NOMO-1 (cell line): Measurements from ENCODE around the gene DHX30.

Experiments
- DNase-seq, 2 experiments: peaks; one replicate each; lab custom pipeline; 2025; ENCODE audit not compliant: unreplicated experiment in 2 of 2; lab: John Stamatoyannopoulos, UW

Gene DHX30

GRCh38 chr3:47852604-47853602 is 50.0 kb downstream of the DHX30 start:
- DNase-seq, result no peak

GRCh38 chr3:47854267-47854666 is 51.3 kb downstream of the DHX30 start:
- DNase-seq, result no peak

GRCh38 chr3:47854720-47855455 is 52.0 kb downstream of the DHX30 start:
- DNase-seq, result no peak

- no peak for DNase-seq
These were observed 52.8 kb downstream of the DHX30 start for GRCh38 chr3:47855461-47856383.

GRCh38 chr3:47856669-47857068 is 53.7 kb downstream of the DHX30 start:
- DNase-seq, result no peak

- no peak for DNase-seq
These were observed 54.2 kb downstream of the DHX30 start for GRCh38 chr3:47857151-47857550.

GRCh38 chr3:47859956-47860605 is 57.1 kb downstream of the DHX30 start:
- DNase-seq, result no peak

GRCh38 chr3:47863391-47864128 is 60.6 kb downstream of the DHX30 start:
- no peak for DNase-seq

GRCh38 chr3:47865192-47865591 is 62.3 kb downstream of the DHX30 start:
- no peak for DNase-seq

- DNase-seq, result no peak
These were observed 64.6 kb downstream of the DHX30 start for GRCh38 chr3:47867451-47868044.

GRCh38 chr3:47868306-47868705 is 65.4 kb downstream of the DHX30 start:
- DNase-seq, result no peak

GRCh38 chr3:47870156-47870555 is 67.2 kb downstream of the DHX30 start:
- no peak for DNase-seq

GRCh38 chr3:47870702-47871260 is 67.8 kb downstream of the DHX30 start:
- no peak for DNase-seq

- DNase-seq, result no peak
These were observed 68.5 kb downstream of the DHX30 start for GRCh38 chr3:47871389-47871788.

- DNase-seq, result no peak
These were observed 70.0 kb downstream of the DHX30 start for GRCh38 chr3:47872916-47873315.

- no peak for DNase-seq
These were observed 71.5 kb downstream of the DHX30 start for GRCh38 chr3:47874438-47874837.

GRCh38 chr3:47874913-47875312 is 72.0 kb downstream of the DHX30 start:
- no peak for DNase-seq

- no peak for DNase-seq
These were observed 74.4 kb downstream of the DHX30 start for GRCh38 chr3:47877290-47877689.

GRCh38 chr3:47877719-47878118 is 74.8 kb downstream of the DHX30 start:
- no peak for DNase-seq
